ENCODE measurements around the gene SLC9A2. TPM values are rescaled to one million over a fixed set of nuclear protein-coding genes. Genes with fewer than 3 reads are reported as not detected.

The SLC9A2 gene
- total and polyA plus RNA-seq, 2 of the 13 experiments (the other 11 are each of a cell fraction or from before 2014, with no cell fraction given): 0.02 TPM; not detected in 1

DNA sequence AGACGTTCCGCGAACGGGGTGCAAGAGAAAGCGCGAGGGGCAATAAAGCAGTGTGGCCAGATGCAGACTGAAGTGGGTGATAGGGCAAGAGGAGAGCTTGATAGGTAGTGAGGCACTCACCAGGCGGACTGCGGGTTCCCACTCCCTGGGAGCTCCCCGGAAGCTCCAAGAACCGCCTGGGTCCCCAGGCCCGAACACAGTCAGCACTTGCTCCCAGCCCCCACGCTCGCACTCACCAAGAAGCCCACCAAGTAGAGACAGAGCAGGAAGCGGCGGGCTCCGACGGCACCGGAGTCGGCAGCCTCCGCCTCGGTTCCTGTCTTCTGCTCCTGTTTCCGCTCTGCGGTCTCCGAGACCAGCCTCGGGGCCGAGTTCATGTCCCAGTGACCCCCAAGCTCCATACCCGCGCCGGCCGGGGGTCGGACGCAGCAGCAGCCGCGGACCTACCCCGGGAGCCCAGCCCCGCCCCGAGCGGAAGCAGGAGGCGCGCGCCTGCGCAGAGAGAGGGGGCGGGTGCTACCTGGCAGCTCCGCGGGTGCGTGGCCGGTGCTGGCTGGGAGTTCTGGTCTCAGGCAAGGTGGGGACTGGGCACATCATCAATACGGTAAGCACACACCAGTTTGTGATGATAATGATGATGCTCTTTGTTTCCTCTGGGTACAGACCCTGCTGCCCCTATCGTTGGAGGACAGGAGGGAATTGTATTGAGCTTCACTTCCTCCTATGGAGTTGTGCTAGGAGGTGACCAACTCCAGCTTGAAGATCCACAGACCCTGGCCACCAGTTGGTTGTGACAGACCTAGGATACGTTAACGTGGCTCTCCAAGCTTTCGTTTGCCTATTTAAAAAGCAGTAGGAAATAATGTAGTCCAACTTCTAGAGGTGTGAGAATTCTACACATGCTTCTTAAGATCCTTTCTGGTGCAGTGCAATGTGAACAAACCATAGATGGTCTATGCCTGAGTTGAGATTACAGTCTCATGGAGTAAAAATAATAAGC lies 117.4 kb downstream of the SLC9A2 start (continued):
- TF ChIP-seq, protein P1, sequence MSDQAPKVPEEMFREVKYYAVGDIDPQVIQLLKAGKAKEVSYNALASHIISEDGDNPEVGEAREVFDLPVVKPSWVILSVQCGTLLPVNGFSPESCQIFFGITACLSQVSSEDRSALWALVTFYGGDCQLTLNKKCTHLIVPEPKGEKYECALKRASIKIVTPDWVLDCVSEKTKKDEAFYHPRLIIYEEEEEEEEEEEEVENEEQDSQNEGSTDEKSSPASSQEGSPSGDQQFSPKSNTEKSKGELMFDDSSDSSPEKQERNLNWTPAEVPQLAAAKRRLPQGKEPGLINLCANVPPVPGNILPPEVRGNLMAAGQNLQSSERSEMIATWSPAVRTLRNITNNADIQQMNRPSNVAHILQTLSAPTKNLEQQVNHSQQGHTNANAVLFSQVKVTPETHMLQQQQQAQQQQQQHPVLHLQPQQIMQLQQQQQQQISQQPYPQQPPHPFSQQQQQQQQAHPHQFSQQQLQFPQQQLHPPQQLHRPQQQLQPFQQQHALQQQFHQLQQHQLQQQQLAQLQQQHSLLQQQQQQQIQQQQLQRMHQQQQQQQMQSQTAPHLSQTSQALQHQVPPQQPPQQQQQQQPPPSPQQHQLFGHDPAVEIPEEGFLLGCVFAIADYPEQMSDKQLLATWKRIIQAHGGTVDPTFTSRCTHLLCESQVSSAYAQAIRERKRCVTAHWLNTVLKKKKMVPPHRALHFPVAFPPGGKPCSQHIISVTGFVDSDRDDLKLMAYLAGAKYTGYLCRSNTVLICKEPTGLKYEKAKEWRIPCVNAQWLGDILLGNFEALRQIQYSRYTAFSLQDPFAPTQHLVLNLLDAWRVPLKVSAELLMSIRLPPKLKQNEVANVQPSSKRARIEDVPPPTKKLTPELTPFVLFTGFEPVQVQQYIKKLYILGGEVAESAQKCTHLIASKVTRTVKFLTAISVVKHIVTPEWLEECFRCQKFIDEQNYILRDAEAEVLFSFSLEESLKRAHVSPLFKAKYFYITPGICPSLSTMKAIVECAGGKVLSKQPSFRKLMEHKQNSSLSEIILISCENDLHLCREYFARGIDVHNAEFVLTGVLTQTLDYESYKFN (CRISPR knock-in tag; conservative IDR thresholded peaks at IDR 0.05): peak; percentile 29; the same call in 1 of the 2 replicates
- TF ChIP-seq ZNF296 (CRISPR knock-in tag; conservative IDR thresholded peaks at IDR 0.05): no peak
- peak; percentile 66; the same call in 1 of the 2 replicates for TF ChIP-seq ZSCAN29 (CRISPR knock-in tag; conservative IDR thresholded peaks at IDR 0.05)
- TF ChIP-seq HCFC1 (IDR thresholded peaks at IDR 0.05; ENCODE audit: low read depth, low read length): no peak
- TF ChIP-seq ZNF747 (CRISPR knock-in tag; IDR thresholded peaks at IDR 0.05; ENCODE audit: borderline replicate concordance): 0 out of 2 replicates have a peak, but pooled peaks have one; percentile 58
- peak; percentile 78; the same call in 1 of the 2 replicates for TF ChIP-seq ZNF205 (CRISPR knock-in tag; IDR thresholded peaks at IDR 0.05)
- TF ChIP-seq, protein P2, sequence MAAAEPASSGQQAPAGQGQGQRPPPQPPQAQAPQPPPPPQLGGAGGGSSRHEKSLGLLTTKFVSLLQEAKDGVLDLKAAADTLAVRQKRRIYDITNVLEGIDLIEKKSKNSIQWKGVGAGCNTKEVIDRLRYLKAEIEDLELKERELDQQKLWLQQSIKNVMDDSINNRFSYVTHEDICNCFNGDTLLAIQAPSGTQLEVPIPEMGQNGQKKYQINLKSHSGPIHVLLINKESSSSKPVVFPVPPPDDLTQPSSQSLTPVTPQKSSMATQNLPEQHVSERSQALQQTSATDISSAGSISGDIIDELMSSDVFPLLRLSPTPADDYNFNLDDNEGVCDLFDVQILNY (CRISPR knock-in tag; conservative IDR thresholded peaks at IDR 0.05): peak; percentile 25; the same call in 1 of the 2 replicates
- TF ChIP-seq MED1 (CRISPR knock-in tag; IDR thresholded peaks at IDR 0.05): peak; percentile 60
- peak; percentile 54; the same call in 1 of the 2 replicates for TF ChIP-seq EHMT2 (IDR thresholded peaks at IDR 0.05; ENCODE audit: borderline replicate concordance, low read depth, low read length)
- TF ChIP-seq, protein P3, sequence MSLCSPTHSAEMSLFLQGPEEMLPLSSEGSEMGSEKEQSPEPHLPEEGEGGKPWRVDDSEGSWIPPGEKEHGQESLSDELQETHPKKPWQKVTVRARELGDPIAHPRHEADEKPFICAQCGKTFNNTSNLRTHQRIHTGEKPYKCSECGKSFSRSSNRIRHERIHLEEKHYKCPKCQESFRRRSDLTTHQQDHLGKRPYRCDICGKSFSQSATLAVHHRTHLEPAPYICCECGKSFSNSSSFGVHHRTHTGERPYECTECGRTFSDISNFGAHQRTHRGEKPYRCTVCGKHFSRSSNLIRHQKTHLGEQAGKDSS (CRISPR knock-in tag; IDR thresholded peaks at IDR 0.05; ENCODE audit: borderline replicate concordance, low read depth): 0 out of 2 replicates have a peak, but pooled peaks have one; percentile 21
- TF ChIP-seq, protein P4, sequence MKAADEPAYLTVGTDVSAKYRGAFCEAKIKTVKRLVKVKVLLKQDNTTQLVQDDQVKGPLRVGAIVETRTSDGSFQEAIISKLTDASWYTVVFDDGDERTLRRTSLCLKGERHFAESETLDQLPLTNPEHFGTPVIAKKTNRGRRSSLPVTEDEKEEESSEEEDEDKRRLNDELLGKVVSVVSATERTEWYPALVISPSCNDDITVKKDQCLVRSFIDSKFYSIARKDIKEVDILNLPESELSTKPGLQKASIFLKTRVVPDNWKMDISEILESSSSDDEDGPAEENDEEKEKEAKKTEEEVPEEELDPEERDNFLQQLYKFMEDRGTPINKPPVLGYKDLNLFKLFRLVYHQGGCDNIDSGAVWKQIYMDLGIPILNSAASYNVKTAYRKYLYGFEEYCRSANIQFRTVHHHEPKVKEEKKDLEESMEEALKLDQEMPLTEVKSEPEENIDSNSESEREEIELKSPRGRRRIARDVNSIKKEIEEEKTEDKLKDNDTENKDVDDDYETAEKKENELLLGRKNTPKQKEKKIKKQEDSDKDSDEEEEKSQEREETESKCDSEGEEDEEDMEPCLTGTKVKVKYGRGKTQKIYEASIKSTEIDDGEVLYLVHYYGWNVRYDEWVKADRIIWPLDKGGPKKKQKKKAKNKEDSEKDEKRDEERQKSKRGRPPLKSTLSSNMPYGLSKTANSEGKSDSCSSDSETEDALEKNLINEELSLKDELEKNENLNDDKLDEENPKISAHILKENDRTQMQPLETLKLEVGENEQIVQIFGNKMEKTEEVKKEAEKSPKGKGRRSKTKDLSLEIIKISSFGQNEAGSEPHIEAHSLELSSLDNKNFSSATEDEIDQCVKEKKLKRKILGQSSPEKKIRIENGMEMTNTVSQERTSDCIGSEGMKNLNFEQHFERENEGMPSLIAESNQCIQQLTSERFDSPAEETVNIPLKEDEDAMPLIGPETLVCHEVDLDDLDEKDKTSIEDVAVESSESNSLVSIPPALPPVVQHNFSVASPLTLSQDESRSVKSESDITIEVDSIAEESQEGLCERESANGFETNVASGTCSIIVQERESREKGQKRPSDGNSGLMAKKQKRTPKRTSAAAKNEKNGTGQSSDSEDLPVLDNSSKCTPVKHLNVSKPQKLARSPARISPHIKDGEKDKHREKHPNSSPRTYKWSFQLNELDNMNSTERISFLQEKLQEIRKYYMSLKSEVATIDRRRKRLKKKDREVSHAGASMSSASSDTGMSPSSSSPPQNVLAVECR (CRISPR knock-in tag; IDR thresholded peaks at IDR 0.05; ENCODE audit: borderline replicate concordance): peak; percentile 94
- TF ChIP-seq GATAD1 (CRISPR knock-in tag; IDR thresholded peaks at IDR 0.05): peak; percentile 82
- peak; percentile 54; the same call in 1 of the 2 replicates for TF ChIP-seq ZMYM2 (CRISPR knock-in tag; IDR thresholded peaks at IDR 0.05)
- TF ChIP-seq ZNF563 (CRISPR knock-in tag; IDR thresholded peaks at IDR 0.05): peak; percentile 98
- peak; percentile 94 for TF ChIP-seq ZNF883 (CRISPR knock-in tag; IDR thresholded peaks at IDR 0.05; ENCODE audit: not compliant biosample characterization)
- TF ChIP-seq ZNF772 (CRISPR knock-in tag; IDR thresholded peaks at IDR 0.05): 0 out of 2 replicates have a peak, but pooled peaks have one; percentile 83

Measured in HepG2 (cell line).